COLO829 (cell line): ENCODE results near the gene FAM107B.
"Not testable (repeated sequence)": the region's sequence is repeated elsewhere in the genome, so short reads cannot be mapped to it uniquely, and the experiment has no call there.

Experiments
- DNase-seq: peaks from one replicate; pipeline ENCODE4 v3.0.0; 2012; ENCODE audit warnings: low spot score

FAM107B gene

GRCh38 chr10:14664345-14664744, 110.4 kb downstream of the FAM107B start:
- no peak for DNase-seq

- no peak for DNase-seq
These were observed 112.9 kb downstream of the FAM107B start for GRCh38 chr10:14661818-14662217.

- DNase-seq, result no peak
These were observed 113.9 kb downstream of the FAM107B start for GRCh38 chr10:14660831-14661230.

GRCh38 chr10:14659626-14660196, 115.0 kb downstream of the FAM107B start:
- no peak for DNase-seq

GRCh38 chr10:14659137-14659536, 115.6 kb downstream of the FAM107B start:
- DNase-seq, result not testable (repeated sequence)

GRCh38 chr10:14658331-14659127, 116.2 kb downstream of the FAM107B start:
- peak; percentile 86 for DNase-seq

GRCh38 chr10:14656052-14656730, 118.5 kb downstream of the FAM107B start:
- DNase-seq, result no peak

- DNase-seq, result no peak
These were observed 119.8 kb downstream of the FAM107B start for GRCh38 chr10:14654821-14655382.

GRCh38 chr10:14653271-14654161, 121.2 kb downstream of the FAM107B start:
- DNase-seq, result peak; percentile 66

GRCh38 chr10:14652816-14653215, 121.9 kb downstream of the FAM107B start:
- DNase-seq, result no peak

- DNase-seq, result no peak
These were observed 122.6 kb downstream of the FAM107B start for GRCh38 chr10:14652067-14652466.

- DNase-seq, result no peak
These were observed 125.0 kb downstream of the FAM107B start for GRCh38 chr10:14649739-14650138.

- DNase-seq, result no peak
These were observed 125.8 kb downstream of the FAM107B start for GRCh38 chr10:14648946-14649345.

- DNase-seq, result no peak
These were observed 126.5 kb downstream of the FAM107B start for GRCh38 chr10:14648005-14648765.

- no peak for DNase-seq
These were observed 129.3 kb downstream of the FAM107B start for GRCh38 chr10:14645239-14645960.

GRCh38 chr10:14639637-14640036, 135.1 kb downstream of the FAM107B start:
- no peak for DNase-seq

GRCh38 chr10:14635043-14635710, 139.5 kb downstream of the FAM107B start:
- no peak for DNase-seq

GRCh38 chr10:14634572-14634971, 140.1 kb downstream of the FAM107B start:
- not testable (repeated sequence) for DNase-seq

GRCh38 chr10:14625765-14626525, 148.8 kb downstream of the FAM107B start:
- peak; percentile 57 for DNase-seq
